ENCODE data around the gene ACP6. TPM values are rescaled to one million over a fixed set of nuclear protein-coding genes. Genes with fewer than 3 reads are reported as not detected.
A peak's percentile ranks its signal among the peaks of the same experiment; 100 is the strongest.

The ACP6 gene
- total RNA-seq, 2 experiments from 2014 or later: 20.0 to 38.6 TPM

DNA sequence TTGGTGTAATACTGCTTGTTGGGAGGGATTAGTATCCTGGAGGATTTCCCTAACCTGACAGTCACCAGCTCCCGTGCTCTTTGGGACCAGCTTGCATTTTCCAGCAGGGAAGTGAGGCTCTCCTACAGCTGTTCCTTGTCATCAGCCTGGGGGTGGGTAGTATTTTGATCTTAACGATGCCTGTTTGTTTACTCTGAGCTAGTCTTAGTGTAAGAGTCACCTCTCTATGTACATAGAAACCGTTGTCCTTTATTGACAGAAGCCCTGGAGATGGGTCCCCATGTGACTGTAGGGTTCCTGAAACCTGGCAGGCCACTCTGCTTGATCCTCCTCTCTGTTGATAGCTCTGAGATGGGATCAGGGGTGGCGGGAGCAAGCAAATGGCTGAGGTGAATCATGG lies 58.0 kb downstream of the ACP6 start:
- POLR2A ChIA-PET: no interaction called here

DNA sequence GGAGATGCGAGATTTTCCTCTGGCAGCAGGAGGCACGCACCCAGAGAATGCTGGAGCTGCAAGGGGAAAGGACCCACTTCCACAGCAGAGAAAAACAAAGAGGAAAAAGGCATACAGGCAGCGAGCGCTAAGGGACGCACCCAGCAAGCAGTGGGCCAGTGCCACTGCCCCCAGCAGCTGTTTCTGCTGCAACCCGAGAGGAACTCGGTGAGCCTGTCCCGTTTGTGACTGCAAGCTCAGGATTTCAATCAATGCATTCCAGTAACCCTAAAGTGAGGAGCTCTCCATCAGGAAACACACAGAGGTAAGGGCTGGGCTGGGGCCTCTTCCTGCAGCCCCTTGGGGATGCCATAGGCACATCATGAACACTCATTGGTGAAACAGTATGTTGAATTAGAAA lies 58.7 kb downstream of the ACP6 start:
- H3K4me1 ChIP-seq (ENCODE audit: insufficient read depth, low read length, poor library complexity, severe bottlenecking): peaks cover 12% of the 10 kb centered on the region
- BruUV-seq (replicated peaks): no TSS peak
- peaks cover 71% of the 10 kb centered on the region for H3K36me3 ChIP-seq (ENCODE audit: insufficient read depth, low read length)
- ChIA-PET POLR2A (interaction anchor here (0.6 kb wide), 1 partner anchor 124 kb away, joined by 5 read pairs; no protein-coding TSS in a partner anchor), CTCF (ENCODE audit: unreplicated experiment) (no interaction called here)
- TF ChIP-seq EZH2phosphoT487 (IDR thresholded peaks at IDR 0.05; ENCODE audit: borderline replicate concordance, low read depth, low read length): no peak
- TF ChIP-seq, protein P1, sequence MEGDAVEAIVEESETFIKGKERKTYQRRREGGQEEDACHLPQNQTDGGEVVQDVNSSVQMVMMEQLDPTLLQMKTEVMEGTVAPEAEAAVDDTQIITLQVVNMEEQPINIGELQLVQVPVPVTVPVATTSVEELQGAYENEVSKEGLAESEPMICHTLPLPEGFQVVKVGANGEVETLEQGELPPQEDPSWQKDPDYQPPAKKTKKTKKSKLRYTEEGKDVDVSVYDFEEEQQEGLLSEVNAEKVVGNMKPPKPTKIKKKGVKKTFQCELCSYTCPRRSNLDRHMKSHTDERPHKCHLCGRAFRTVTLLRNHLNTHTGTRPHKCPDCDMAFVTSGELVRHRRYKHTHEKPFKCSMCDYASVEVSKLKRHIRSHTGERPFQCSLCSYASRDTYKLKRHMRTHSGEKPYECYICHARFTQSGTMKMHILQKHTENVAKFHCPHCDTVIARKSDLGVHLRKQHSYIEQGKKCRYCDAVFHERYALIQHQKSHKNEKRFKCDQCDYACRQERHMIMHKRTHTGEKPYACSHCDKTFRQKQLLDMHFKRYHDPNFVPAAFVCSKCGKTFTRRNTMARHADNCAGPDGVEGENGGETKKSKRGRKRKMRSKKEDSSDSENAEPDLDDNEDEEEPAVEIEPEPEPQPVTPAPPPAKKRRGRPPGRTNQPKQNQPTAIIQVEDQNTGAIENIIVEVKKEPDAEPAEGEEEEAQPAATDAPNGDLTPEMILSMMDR (conservative IDR thresholded peaks at IDR 0.05; ENCODE audit: low read length): no peak
- H3K9me3 ChIP-seq (ENCODE audit: low read length): no peaks in the 10 kb centered on the region
- no peak for DNase-seq (ENCODE audit: low spot score)
- H2AFZ ChIP-seq (ENCODE audit: low read length): no peak overlapping the region
- intact Hi-C loops (cut with micrococcal nuclease; ENCODE audit: unreplicated experiment): no loop called here
- no peak overlapping the region for H3K4me3 ChIP-seq (ENCODE audit: low read depth, low read length, poor library complexity, severe bottlenecking)
- no peaks in the 10 kb centered on the region for H3K79me2 ChIP-seq (ENCODE audit: insufficient read depth, low read depth, low read length)
- H4K20me1 ChIP-seq (ENCODE audit: insufficient read depth, low read length): no peaks in the 10 kb centered on the region
- H3K4me2 ChIP-seq (ENCODE audit: low read length): no peak overlapping the region
- H3K9me2 ChIP-seq (ENCODE audit: insufficient read depth, low read length): no peaks in the 10 kb centered on the region
- no peak overlapping the region for H3K27ac ChIP-seq (ENCODE audit: low read depth, low read length, poor library complexity, severe bottlenecking)

More for the DNA sequence above, 58.0 kb downstream of the ACP6 start:
- no peak overlapping the region for H3K4me2 ChIP-seq (ENCODE audit: low read length)
- no peak for TF ChIP-seq EZH2phosphoT487 (IDR thresholded peaks at IDR 0.05; ENCODE audit: borderline replicate concordance, low read depth, low read length)
- TF ChIP-seq, protein P1 (conservative IDR thresholded peaks at IDR 0.05; ENCODE audit: low read length): no peak
- H3K9me3 ChIP-seq (ENCODE audit: low read length): no peaks in the 10 kb centered on the region
- H3K27ac ChIP-seq (ENCODE audit: low read depth, low read length, poor library complexity, severe bottlenecking): no peak overlapping the region
- no peaks in the 10 kb centered on the region for H3K9me2 ChIP-seq (ENCODE audit: insufficient read depth, low read length)
- no peak for DNase-seq (ENCODE audit: low spot score)
- H3K79me2 ChIP-seq (ENCODE audit: insufficient read depth, low read depth, low read length): no peaks in the 10 kb centered on the region
- no peak overlapping the region for H3K4me3 ChIP-seq (ENCODE audit: low read depth, low read length, poor library complexity, severe bottlenecking)
- BruUV-seq (replicated peaks): no TSS peak
- no peaks in the 10 kb centered on the region for H4K20me1 ChIP-seq (ENCODE audit: insufficient read depth, low read length)
- H3K36me3 ChIP-seq (ENCODE audit: insufficient read depth, low read length): peaks cover 71% of the 10 kb centered on the region
- H2AFZ ChIP-seq (ENCODE audit: low read length): no peak overlapping the region
- CTCF ChIA-PET (ENCODE audit: unreplicated experiment): no interaction called here
- H3K4me1 ChIP-seq (ENCODE audit: insufficient read depth, low read length, poor library complexity, severe bottlenecking): peaks cover 12% of the 10 kb centered on the region
- intact Hi-C loops (cut with micrococcal nuclease; ENCODE audit: unreplicated experiment): no loop called here

DNA sequence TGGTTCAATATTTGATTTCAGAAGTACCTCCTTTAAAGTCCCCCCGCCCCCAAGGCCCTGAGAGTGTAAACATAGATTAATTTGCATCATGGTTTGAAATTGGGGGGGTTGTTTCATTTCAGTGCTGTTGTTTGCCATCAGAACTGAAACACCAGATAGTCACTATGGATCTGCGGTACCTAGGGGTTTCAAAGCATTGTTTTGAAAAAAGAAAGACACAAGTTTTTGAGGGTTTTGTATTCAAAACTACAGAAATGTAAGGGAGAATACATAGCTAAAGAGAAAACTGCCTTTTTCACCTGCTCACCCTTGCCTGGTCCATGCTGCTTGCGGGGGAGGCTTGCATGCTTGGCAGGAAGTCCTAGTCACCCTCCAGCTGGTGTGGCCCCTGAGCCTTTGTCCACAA lies 59.3 kb downstream of the ACP6 start:
- Histone ChIP-seq H2AFZ (ENCODE audit: low read length) (no peak overlapping the region), H3K36me3 (ENCODE audit: insufficient read depth, low read length) (peaks cover 74% of the 10 kb centered on the region), H3K4me3 (ENCODE audit: low read depth, low read length, poor library complexity, severe bottlenecking) (no peak overlapping the region), H3K9me3 (ENCODE audit: low read length) (no peaks in the 10 kb centered on the region), H3K27ac (ENCODE audit: low read depth, low read length, poor library complexity, severe bottlenecking) (no peak overlapping the region), H3K4me1 (ENCODE audit: insufficient read depth, low read length, poor library complexity, severe bottlenecking) (peaks cover 12% of the 10 kb centered on the region), H3K79me2 (ENCODE audit: insufficient read depth, low read depth, low read length) (no peaks in the 10 kb centered on the region), H3K4me2 (ENCODE audit: low read length) (no peak overlapping the region; the same call in 1 of the 2 replicates), H3K9me2 (ENCODE audit: insufficient read depth, low read length) (no peaks in the 10 kb centered on the region), H4K20me1 (ENCODE audit: insufficient read depth, low read length) (no peaks in the 10 kb centered on the region)
- no TSS peak for BruUV-seq (replicated peaks)
- ChIA-PET POLR2A (no interaction called here), CTCF (ENCODE audit: unreplicated experiment) (no interaction called here)
- intact Hi-C loops (cut with micrococcal nuclease; ENCODE audit: unreplicated experiment): no loop called here
- DNase-seq (ENCODE audit: low spot score): peak; percentile 19
- TF ChIP-seq, protein P1 (conservative IDR thresholded peaks at IDR 0.05; ENCODE audit: low read length): no peak
- TF ChIP-seq EZH2phosphoT487 (IDR thresholded peaks at IDR 0.05; ENCODE audit: borderline replicate concordance, low read depth, low read length): no peak
